Fibroblast of villous mesenchyme (primary cell): ENCODE measurements around the gene SPDL1. TPM values are rescaled to one million over a fixed set of nuclear protein-coding genes. Genes with fewer than 3 reads are reported as not detected.

Source experiments
- DNase-seq: peaks from one replicate; pipeline ENCODE4 v3.0.0-alpha.2; 2010; ENCODE audit warnings: low read depth
- H3K4me3 ChIP-seq: 2 replicates; pipeline ENCODE4 v1.5.1; 2011; ENCODE audit warnings: low read depth, mild to moderate bottlenecking, low read length
- total RNA-seq: library from RNA; depleted of rRNA; stranded (reverse); fragments of >200 nt; gene quantifications from 2 replicates; pipeline ENCODE4 v1.2.3, GENCODE V29; 2012
- TF ChIP-seq, protein P1 (sequence below): IDR thresholded peaks from 2 replicates; pipeline ENCODE4 v1.5.1; 2012; ENCODE audit warnings: low read depth, mild to moderate bottlenecking, low read length; ENCODE audit not compliant: insufficient read depth

Gene SPDL1
- total RNA-seq, 1 donor, result 44.0 TPM

DNA sequence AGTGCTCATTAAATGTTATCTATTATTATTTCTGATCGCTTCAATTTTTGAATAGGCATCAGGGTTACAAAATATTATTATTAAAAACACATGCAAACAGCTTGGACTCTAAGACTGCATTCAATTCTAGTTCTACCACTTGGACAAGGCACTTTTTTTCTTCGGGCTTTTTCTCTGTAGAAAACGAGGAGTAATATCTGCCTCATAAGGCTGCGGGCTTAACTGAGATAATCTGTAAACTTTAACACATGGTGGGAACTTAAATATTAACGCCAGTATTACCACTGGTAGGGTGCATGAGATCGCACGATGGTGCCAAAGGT is 511 bp upstream of the SPDL1 start:
- TF ChIP-seq, protein P1, sequence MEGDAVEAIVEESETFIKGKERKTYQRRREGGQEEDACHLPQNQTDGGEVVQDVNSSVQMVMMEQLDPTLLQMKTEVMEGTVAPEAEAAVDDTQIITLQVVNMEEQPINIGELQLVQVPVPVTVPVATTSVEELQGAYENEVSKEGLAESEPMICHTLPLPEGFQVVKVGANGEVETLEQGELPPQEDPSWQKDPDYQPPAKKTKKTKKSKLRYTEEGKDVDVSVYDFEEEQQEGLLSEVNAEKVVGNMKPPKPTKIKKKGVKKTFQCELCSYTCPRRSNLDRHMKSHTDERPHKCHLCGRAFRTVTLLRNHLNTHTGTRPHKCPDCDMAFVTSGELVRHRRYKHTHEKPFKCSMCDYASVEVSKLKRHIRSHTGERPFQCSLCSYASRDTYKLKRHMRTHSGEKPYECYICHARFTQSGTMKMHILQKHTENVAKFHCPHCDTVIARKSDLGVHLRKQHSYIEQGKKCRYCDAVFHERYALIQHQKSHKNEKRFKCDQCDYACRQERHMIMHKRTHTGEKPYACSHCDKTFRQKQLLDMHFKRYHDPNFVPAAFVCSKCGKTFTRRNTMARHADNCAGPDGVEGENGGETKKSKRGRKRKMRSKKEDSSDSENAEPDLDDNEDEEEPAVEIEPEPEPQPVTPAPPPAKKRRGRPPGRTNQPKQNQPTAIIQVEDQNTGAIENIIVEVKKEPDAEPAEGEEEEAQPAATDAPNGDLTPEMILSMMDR, result no peak
- peak overlapping the region; percentile 92 for H3K4me3 ChIP-seq

DNA sequence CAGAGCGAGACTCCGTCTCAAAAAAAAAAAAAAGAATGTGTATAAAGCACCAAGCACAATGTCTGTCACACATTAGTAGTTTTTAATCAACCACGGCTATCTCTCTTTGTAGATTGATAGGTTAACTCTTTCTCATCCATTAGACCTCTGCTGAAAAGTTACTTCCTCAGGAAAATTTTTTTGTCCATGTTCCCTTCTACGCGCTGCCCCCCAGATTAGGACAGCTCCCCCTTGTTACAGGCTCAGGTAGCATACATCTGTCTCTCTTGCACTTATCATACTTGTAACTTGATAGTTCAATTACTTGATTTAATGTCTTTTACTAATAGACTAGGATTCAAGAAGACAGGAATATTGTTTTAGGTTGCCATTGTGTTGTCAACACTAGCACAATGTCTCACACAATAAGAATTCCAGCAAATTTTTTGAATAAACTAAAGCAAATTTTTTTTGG is 1.5 kb downstream of the SPDL1 start:
- H3K4me3 ChIP-seq, result peak overlapping the region; percentile 92
- TF ChIP-seq, protein P1, result no peak
- no peak for DNase-seq

More for the DNA sequence above, 511 bp upstream of the SPDL1 start:
- no peak for DNase-seq

DNA sequence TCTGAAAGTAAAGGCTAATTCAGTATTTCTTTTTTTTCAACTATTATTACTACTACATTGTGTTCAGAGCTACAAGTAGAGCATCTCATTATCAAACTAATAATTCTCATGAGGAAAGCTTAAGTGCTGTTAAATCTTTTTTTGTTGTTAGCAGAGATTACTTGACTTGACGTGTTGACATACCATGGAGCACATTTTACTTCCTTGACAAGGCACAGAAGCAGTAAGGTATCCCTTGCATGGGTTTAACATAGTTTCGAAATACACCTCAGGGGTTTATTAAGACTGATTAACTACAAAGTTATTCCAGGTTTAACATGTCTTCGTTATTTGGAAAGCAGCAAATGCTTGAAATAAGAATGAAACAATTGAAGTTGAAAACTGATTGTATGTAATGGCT is 7.0 kb downstream of the SPDL1 start:
- TF ChIP-seq, protein P1, result no peak
- H3K4me3 ChIP-seq, result no peak overlapping the region
- DNase-seq, result no peak

DNA sequence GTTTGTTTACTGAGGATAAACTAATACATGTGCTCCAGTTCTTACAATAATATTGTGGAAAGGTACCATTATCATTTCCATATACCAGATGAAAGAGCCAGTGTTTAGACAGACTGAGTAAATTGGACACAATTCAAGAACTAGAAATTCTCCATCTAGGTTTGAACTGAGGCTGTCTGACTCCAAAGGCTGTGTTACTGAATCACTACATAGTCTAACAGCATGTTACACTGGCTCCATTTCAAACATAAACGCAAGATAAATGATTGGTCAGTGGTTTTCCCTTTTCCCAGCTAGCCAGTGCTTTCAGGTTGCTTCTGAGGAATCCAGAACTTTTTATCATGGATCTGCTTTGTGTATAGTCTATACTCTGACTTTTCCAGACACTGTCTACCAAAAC is 8.1 kb downstream of the SPDL1 start:
- DNase-seq, result peak; percentile 21

DNA sequence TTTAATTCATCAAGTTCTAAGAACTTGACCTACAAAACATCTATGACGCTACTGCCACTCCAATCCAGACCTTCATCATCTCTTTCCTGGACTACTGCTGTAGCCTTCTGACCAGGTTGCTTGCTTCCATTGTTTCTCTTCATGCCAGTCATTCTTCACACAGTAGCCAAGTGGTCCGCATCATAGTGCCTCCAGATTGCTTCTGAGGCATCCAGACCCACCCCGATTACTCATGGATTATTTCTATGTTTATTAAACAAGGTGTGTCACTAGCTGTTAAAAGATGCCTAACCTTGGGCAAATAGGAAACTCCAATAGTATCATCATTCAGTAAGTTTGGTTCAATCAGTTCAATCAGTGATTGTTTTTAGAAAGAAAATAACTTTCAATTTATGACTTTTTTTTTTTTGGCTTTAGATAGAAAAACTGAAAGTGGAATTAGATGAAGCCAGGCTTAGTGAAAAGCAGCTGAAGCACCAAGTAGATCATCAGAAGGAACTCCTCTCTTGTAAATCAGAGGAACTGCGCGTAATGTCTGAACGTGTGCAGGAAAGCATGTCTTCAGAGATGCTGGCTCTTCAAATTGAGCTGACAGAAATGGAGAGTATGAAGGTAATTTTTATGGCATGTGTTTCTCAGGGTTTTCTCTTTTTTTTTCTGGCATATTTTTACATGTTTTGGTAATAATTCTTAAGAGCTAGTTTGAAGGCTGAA is 9.5 kb downstream of the SPDL1 start:
- no peak for DNase-seq
- H3K4me3 ChIP-seq, result no peak overlapping the region
- TF ChIP-seq, protein P1, result no peak

More for the DNA sequence above, 8.1 kb downstream of the SPDL1 start:
- TF ChIP-seq, protein P1, result no peak
- H3K4me3 ChIP-seq, result no peak overlapping the region

DNA sequence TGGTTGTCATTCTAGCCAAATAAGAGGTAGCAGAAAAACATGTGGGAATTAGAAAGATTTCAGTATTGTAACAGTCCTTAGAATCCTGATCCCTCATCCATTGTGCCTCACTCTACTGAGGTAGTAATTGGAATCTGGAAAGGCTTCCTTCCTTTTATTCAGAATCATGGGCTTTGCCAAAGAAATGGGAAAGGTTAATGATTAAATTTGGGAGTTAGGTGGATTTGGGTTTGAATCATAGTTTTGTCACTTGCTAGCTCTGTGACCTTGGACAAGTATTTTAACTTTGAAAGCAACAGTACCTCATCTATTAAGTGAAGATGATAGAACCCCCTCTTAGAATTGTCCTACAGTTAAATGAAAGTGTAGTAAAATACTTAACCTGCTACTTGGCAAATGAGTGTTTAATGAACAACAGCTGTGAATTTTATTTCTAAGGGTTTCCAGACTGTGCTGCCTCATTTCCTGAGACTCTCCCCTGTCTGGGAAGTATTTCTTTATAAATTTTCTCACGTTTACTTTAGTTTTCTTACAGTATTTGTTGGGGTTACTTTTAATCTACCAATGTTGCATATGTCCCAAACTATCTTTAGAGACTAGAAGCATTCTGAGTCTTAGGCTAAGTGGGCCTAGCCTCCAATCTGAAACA is 11.7 kb downstream of the SPDL1 start:
- DNase-seq, result no peak
- TF ChIP-seq, protein P1, result no peak
- no peak overlapping the region for H3K4me3 ChIP-seq

DNA sequence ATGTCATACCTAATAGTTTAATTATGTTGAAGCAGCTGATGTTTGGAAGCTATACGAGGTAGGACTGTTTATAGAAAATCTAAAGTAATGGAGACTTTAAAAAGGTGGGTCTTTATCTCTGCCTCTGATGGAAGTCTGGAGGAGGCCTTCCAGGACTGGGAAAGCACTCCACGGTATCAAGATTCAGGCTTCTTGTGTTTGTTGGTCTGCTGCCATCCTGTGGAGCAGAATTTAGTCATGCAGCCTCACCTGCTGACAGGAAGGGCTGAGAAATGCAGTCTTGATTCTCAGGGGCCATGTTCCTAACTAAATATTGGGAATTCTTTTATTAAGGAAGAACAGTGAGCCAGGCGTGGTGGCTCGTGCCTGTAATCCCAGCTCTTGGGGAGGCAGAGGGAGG is 15.9 kb downstream of the SPDL1 start:
- TF ChIP-seq, protein P1, result no peak
- H3K4me3 ChIP-seq, result no peak overlapping the region
- no peak for DNase-seq
